ENCODE data around the gene C2orf80.
"Not testable (repeated sequence)": the region's sequence is repeated elsewhere in the genome, so short reads cannot be mapped to it uniquely, and the experiment has no call there.

C2orf80 gene

GRCh38 chr2:208189810-208190503, at the start of gene C2orf80:
Gene C2orf80, minus strand, starts transcription at chr2:208190030. Its CDS starts 3,044 bp downstream, at chr2:208186986.
- DNase-seq (ENCODE audit: low read depth in 2 of 2), result no peak

GRCh38 chr2:208235860-208236259, 46.0 kb upstream of the C2orf80 start:
- DNase-seq (ENCODE audit: low read depth in 2 of 2), result no peak

GRCh38 chr2:208234786-208235185, 45.0 kb upstream of the C2orf80 start:
- no peak for DNase-seq (ENCODE audit: low read depth in 2 of 2)

- no peak for DNase-seq (ENCODE audit: low read depth in 2 of 2)
Measured at GRCh38 chr2:208228476-208228875, 38.6 kb upstream of the C2orf80 start.

GRCh38 chr2:208227581-208228232, 37.9 kb upstream of the C2orf80 start:
- no peak for DNase-seq (ENCODE audit: low read depth in 2 of 2)

- no peak for DNase-seq (ENCODE audit: low read depth in 2 of 2)
Measured at GRCh38 chr2:208224802-208225201, 35.0 kb upstream of the C2orf80 start.

GRCh38 chr2:208222351-208222750, 32.5 kb upstream of the C2orf80 start:
- DNase-seq (ENCODE audit: low read depth in 2 of 2), result no peak

- not testable (repeated sequence) for DNase-seq (ENCODE audit: low read depth in 2 of 2)
Measured at GRCh38 chr2:208221873-208222272, 32.0 kb upstream of the C2orf80 start.

GRCh38 chr2:208210688-208211451, 21.0 kb upstream of the C2orf80 start:
- no peak for DNase-seq (ENCODE audit: low read depth in 2 of 2)

- no peak for DNase-seq (ENCODE audit: low read depth in 2 of 2)
Measured at GRCh38 chr2:208208335-208209085, 18.7 kb upstream of the C2orf80 start.

- no peak for DNase-seq (ENCODE audit: low read depth in 2 of 2)
Measured at GRCh38 chr2:208207769-208208168, 17.9 kb upstream of the C2orf80 start.

- DNase-seq (ENCODE audit: low read depth in 2 of 2), result no peak
Measured at GRCh38 chr2:208204166-208204565, 14.3 kb upstream of the C2orf80 start.

- no peak for DNase-seq (ENCODE audit: low read depth in 2 of 2)
Measured at GRCh38 chr2:208195531-208195930, 5.7 kb upstream of the C2orf80 start.

- DNase-seq (ENCODE audit: low read depth in 2 of 2), result no peak
Measured at GRCh38 chr2:208192611-208193236, 2.9 kb upstream of the C2orf80 start.

- DNase-seq (ENCODE audit: low read depth in 2 of 2), result no peak
Measured at GRCh38 chr2:208189069-208189809, 591 bp downstream of the C2orf80 start.

GRCh38 chr2:208186893-208187292, 2.9 kb downstream of the C2orf80 start:
- no peak for DNase-seq (ENCODE audit: low read depth in 2 of 2)

- no peak for DNase-seq (ENCODE audit: low read depth in 2 of 2)
Measured at GRCh38 chr2:208186465-208186864, 3.4 kb downstream of the C2orf80 start.

GRCh38 chr2:208183972-208184705, 5.7 kb downstream of the C2orf80 start:
- DNase-seq (ENCODE audit: low read depth in 2 of 2), result no peak

- no peak for DNase-seq (ENCODE audit: low read depth in 2 of 2)
Measured at GRCh38 chr2:208183526-208183925, 6.3 kb downstream of the C2orf80 start.

GRCh38 chr2:208182835-208183234, 7.0 kb downstream of the C2orf80 start:
- no peak for DNase-seq (ENCODE audit: low read depth in 2 of 2)
